ENCODE data around the gene TMBIM1.

- TF ChIP-seq YY1 (IDR thresholded peaks at IDR 0.05; ENCODE audit: low read depth) (no peak), MXI1 (IDR thresholded peaks at IDR 0.05; ENCODE audit: low read depth, low read length) (no peak), POLR2AphosphoS5 (IDR thresholded peaks at IDR 0.05; ENCODE audit: low read depth, low read length) (no peak), TAF1 (IDR thresholded peaks at IDR 0.05; ENCODE audit: borderline replicate concordance, low read depth, low read length) (no peak), CTCF (IDR thresholded peaks at IDR 0.05) (no peak)
Measured at GRCh38 chr2:218262237-218262600, 30.1 kb downstream of the TMBIM1 start.
